GM21737 (cell line): ENCODE results near the gene KCTD18.
A peak's percentile ranks its signal among the peaks of the same experiment; 100 is the strongest.

Source experiments
- ATAC-seq: cut with Tn5 transposase; IDR thresholded peaks from one replicate; pipeline ENCODE4 v1.9.1; 2021; ENCODE audit warnings: mild to moderate bottlenecking, moderate library complexity; ENCODE audit not compliant: unreplicated experiment

Gene KCTD18

DNA sequence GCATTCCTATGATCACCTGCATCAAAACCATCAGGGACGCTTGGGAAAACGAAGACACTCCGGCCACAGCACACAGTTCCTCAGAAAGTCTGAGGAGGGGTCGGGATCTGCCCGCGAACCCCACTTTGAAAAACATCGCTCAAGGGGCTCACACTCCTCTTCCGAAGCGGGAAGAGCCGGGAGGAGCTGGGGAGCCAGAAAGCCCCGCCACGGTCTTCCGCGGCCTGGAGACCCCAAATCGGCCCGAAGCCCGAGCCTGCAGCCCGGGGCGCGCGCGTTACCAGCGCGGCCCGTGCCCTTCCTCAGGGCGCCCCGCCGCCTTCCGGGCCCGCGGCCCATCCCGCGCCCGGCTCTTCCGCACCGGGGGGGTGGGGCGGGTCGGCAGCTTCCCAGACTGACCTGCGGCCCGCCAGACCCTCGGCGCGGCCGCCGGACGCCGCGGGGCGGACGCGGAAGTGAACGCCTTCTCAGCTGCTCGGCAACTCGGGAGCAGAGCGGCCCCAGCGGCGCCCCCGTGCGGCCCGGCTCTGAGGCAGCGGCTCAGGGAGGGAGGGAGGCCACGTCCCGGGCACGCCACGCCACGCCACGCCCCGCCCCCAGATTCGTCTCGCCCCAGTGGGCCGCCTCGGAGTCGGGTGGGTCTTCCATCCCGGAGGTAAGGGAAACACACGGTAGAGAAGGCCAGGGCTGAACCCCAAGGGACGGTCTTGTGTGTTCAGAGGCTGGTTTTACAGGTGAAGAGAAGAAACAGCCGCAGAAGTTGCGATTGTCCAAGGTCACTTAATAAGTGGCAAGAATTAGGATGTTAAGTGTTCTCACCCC is at the start of gene KCTD18:
Gene KCTD18, minus strand, starts transcription at position 457 of the 822 bp plus-strand sequence. CDS start 3,052 bp downstream, outside the sequence.
- ATAC-seq = peak; percentile 99

DNA sequence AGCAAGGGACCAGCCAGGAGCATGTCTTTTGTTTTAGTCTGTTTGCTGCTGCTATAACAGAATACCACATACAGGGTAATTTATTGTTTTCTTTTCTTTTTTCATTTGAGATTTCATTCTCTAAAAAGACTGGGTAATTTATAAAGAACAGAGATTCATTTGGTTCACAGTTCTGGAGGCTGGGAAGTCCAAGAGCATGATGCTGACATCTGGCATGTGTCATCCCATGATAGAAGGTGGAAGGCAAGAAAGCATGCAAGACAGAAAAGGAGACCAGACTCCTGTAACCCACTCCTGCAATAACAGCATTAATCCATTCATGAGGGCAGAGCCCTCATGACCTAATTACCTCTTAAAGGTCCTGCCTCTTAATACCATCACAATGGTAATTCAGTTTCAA is 30.9 kb upstream of the KCTD18 start:
- no peak for ATAC-seq

DNA sequence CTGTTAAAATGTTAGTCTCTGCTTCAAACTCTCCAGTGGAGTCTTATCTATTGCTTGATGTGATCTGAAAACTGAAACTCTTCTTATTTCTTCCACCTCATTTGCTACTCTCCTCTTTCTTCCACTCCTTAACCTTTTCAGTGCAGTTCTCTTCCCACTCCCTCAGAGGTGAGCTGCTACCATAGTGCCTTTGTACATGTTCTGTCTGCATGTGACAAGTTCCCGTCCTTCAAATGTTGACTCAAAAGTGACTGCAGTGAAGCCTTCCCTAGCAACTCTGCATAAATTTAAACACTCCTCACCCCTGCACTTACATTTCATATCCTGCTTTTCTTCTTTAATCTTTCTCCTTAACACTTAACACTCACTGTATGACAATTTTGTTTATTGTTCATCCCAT is 28.3 kb upstream of the KCTD18 start:
- no peak for ATAC-seq

DNA sequence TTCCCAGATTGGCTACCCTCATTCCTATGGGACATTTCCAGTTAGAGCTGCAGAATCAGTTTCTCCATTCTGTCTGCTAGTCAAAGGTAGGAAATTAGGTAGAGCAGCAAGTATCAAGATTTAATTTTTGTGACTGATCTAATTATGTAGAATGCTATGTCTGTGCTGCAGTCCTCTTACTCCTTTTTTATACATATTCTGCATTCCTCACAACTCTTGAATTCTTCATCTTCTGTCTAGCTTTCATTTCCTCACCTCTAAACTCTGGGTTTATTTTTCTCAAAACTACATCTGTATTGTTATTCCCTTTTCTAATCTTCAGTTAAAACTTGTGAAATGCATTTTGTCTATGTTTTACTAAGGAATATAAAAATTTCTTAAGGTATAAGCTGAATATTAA is 24.7 kb upstream of the KCTD18 start:
- no peak for ATAC-seq

DNA sequence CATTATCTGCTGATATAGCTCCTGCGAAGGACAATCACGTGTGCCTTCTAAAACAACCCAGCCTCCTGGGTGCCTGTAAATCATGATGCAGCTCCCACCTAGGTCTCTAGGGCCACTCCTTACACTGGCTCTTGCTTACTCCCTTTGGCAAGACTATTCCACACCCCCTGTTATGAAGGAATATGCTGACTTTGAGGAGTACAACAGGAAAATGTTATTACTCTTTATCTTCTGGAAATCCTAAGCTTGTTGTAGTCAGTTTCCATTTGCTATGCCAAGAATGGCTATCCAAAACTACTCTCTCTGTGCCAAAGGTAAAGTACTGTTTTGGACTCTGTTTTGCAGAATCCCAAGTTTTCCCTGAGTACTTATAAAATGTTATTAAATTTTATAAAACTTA is 23.9 kb upstream of the KCTD18 start:
- no peak for ATAC-seq

DNA sequence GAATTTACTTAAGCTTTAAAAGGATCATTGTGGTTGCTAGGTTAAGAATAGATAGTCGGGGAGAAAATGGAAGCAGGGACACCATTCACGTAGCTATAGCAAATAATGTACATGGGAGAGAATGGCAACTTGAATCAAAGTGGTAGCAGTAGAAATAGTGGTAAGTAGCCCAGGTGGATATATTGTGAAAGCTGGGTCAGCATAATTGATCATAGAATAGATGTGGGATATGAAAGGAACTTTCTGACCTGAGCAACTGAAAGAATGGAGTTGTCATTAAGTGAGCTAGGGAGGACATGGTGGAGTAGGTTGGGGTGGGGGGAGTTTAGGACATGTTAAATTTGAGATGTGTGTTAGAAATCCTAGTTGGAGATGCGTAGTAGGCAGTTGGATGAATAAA is 18.4 kb upstream of the KCTD18 start:
- no peak for ATAC-seq

DNA sequence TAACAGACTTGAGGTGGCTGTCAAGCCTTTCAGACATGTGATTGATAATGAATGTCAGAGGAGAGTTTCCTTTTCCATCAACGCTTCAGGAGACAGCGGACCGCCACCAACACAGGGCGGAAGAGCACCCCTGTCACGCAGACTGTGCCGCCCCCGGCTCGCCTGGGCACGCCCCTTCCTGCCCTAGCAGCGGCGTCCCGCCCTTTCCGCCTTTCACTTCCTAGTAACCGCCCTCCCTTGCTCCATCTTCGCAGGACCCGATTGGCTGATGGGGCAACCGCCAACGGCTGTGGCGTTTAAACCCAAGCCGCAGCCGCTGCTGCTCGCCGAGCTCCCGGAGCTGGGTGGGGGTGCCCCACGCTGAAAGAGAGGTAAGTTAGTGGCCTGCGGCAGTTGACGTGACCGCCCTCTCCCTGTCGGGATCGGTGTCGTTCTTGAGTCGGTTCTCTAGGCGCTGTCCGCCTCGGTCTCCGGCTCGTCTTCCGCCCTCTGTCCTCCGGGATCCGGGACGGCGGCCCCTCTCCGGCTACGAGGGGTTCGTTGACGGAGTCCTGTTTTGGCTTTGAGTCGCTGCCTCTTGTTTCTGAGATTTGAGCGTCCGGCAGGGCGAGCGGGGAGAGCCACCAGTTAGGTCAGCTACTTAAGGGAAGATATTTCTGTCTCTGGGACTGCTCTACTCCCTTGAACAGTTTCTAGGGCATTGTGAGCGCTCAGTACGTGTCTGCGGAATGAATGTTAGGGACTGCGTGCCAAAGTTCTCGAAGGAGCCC is 16.2 kb upstream of the KCTD18 start, which contains the start of gene SGO2:
Gene SGO2, plus strand, starts transcription at position 326 of the 770 bp plus-strand sequence. CDS start 6,769 bp downstream, outside the sequence.
- ATAC-seq = peak; percentile 100

DNA sequence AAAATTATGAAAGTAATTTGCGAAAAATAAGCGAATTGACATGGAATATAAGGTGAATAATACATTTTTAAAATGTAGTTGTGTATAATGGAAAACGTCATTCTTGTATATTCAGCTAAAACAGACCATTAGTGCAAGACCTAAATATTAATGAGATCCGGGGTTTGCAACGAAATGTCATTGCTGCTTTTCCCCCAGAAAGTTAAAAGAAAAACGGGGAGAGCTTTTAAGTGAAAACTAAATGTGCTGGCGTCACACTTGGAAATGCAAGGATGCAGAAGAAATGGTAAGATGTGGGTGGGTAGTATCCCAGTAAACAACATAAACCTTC is 15.6 kb upstream of the KCTD18 start:
- ATAC-seq = no peak

DNA sequence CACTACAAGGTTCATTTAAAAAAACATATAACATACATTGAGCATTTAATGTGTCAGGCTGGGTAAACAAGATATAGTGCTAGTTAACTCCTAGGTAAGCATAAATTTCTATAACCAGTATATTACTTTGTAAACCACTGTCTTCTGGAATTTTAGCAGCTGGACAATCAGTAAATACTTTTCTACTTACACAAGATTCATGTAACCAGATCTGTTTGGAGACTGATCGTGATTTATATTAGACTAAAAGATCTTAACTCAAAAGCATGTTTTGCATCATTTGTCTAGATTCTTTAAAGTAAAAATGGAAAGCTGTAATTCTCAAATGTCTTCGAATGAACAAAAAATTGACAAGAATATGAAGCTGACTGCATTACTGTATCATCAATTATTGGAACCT is 15.2 kb upstream of the KCTD18 start:
- no peak for ATAC-seq

DNA sequence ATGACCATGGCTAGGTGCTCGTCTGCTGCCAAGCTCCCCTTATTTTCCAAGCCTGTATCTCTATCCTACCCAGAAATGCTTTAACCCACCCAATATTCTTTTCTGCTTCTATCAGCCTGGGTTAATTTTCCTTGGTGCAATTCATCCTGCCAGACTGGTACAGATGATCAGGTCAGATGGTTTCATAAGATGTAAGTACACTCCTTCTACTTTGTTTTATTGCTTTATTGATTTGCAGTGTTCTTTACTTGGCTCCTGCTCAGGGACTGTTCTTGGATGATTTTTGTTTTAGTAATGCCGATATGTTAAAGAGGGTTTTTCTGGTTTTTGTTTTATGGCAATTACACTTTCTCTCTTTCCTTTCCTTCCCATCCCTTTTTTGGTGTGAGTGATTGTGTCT is 13.7 kb upstream of the KCTD18 start:
- no peak for ATAC-seq

DNA sequence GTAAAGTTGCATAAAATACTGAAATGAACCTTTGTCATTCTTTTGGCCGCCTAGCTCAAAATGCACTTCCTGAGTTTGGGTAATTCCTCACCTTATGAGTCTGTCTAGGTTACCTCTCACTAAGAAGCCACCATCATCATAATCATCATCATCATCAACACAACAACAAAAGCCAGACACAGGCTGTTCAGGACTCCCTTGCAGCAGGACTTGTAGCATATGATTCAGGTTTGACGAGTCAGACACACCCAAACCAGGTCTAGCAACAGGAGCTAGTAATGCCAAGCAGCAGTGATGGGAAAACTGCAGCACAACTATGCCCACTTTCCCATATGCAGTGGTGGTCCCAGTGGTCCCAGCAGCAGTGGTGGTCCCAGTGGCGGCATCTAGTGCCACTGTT is 13.3 kb upstream of the KCTD18 start:
- ATAC-seq = no peak

DNA sequence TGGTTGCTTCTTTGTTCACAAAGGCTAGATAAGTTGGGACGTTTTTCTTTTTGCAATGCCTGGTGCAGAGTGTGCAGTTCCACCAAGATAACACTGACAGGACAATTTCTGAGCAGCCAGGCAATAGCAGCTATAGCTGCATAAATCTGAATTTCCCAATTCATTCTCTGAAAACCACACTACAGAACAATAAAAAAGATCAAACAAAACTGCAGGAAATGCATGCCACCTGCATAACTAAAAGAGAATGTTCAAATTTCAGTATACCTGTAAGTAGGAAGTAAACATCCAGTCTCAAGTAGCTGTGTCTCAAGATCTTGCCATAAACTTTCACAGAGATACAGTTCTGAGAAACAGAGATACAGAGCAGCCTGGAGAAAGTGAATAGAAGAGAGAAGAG is 5.3 kb upstream of the KCTD18 start:
- ATAC-seq = no peak

DNA sequence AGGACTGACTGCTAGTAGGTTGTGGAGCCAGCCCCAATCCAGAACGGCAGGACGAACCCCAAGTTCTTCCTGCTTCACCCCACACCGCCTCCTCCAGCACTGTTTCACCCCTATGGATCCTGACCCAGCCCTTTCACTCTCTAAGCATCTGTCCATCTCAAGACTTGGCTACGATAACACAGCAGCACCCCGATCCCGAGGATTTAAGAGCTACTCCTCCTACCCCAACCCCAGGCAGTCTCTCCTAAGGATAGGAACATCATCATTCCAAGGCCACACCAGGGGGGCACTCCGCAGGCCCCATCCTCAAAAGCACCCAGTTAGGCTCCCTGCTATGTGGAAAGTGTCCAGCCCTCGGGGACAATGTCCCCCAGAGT is 645 bp downstream of the KCTD18 start:
- ATAC-seq = no peak

DNA sequence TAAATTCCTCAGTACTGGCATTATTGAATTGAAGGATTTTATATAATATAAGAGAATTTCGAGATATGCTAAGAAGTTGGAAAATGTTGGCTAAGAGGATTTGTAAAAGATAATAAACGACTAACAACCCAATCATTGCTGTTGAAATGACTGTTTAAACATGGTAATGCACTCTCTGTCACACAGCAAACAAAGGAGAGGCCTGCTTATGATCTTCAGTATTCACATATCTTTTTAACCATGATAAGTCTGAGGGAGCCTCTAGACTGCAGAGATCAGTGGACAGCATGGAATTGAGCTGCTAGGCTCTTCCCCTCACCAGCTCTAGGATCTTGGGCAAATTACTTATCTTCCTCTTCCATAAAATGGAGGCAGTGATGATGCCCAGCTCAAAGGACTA is 2.7 kb downstream of the KCTD18 start:
- no peak for ATAC-seq

DNA sequence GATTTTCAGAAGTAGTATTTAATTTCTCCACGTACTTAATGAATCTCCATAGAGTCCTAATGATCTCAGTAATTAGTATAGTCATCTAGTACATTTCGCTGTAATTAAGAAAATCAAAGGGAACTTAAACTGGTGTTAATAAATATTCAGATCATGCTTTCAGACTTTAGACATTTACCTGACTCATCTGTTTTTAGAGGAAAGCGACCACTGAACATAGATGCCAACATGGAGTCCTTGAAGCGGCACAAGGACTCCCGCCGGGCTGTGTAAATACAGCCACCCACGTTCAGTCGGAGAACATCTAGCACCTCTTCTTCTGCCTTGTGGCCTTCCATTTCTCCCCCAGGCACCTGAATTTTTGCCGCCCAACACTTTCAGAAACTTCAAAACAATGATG is 3.2 kb downstream of the KCTD18 start:
- no peak for ATAC-seq

DNA sequence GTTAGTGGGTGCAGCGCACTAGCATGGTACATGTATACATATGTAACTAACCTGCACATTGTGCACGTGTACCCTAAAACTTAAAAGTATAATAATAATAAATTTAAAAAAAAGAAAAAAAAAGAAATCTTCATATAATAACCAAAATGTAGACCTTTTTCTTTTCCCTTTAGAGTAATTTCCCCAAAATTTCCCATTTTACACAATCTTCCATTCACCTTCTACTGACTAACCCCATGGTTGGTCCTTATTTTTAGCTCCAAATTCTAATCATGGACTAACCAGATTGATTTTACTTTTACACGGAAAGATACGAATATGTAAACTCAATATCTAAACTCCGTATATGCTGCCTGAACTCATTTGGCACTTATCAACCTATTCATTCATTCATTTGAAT is 7.7 kb downstream of the KCTD18 start:
- no peak for ATAC-seq

DNA sequence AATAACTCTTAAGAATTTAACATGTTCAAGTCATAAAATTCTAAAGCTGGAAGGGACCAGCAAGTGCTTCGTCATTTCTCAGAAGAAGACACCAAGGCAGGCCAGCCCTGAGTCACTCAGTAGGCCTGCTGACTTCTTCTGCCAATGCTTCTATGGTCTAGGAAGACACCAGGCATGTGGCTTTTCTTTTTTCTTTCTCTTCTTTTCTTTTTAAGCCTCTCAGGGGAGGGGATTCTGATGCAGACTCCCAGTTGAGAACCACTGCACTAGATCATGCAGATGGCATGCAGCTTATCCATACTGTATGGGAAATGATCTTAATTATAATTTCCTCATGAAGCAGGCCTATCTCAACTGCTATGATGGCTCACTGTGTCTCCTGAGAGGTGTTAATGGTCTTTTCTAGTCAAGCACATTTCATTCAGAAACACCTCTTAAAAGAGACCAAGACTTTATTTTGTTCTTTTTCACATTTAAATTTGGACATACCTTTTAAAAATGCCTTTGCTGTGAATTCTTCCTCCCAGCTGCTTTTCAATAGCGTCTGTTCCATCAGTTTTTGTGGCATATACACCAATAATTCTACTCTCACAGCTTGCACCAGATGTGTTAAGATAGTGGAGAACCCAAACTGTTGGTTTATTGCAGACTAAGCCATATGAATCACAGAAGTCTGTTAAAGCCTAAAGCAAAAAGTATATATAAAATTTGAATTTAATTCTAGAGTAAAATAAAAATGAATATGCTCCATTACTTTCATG is 11.3 kb downstream of the KCTD18 start:
- ATAC-seq = no peak

DNA sequence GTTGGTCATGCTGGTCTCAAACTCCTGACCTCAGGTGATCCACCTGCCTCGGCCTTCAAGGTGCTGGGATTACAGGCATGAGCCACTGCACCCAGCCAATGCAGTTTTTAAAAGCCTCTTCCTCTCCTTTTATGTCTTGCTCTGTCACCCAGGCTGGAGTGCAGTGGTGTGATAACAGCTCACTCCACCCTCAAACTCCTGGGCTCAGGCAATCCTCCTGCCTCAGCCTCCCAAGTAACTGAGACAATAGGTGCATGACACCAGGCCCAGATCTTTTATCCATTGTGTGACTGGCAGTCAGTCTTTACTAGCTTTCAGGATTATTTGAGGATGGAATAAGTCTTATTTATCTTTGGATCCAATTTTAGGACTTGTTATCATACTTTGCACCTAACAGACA is 13.2 kb downstream of the KCTD18 start:
- no peak for ATAC-seq

DNA sequence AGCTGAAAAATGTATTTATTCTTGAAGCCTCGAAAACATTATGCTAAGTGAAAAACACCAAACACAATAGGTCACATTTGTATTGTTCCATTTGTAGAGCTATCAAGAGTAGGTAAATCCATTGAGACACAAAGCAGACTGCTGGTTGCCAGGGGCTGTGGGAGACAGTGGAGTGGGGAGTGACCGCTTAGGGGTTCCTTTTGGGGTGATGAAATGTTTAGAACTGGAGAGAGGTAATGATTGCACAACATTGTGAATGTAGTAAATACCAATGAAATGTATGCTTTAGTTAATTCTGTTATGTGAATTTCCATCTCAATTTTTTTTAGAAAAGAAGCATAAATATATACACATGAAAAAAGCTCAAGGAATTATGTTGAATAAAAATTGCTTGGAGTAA is 15.8 kb downstream of the KCTD18 start:
- no peak for ATAC-seq

DNA sequence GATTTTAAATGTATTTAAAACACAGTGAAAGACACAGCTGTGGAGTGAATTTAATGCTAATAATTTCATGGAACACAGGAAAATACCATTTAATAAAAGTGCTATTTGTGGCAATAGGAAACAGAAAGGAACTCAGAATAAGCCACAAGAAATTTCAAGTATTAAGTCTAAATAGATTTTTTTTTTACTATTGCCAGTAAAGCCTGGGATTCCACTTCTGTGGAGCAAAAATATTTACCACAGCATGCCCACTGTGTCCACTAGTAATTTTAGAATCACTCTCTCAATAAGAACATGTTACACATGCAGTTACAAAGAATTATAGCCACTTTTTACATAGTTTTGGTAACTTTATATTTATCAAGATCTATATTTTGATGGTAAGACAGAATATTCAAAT is 17.2 kb downstream of the KCTD18 start:
- ATAC-seq = no peak

DNA sequence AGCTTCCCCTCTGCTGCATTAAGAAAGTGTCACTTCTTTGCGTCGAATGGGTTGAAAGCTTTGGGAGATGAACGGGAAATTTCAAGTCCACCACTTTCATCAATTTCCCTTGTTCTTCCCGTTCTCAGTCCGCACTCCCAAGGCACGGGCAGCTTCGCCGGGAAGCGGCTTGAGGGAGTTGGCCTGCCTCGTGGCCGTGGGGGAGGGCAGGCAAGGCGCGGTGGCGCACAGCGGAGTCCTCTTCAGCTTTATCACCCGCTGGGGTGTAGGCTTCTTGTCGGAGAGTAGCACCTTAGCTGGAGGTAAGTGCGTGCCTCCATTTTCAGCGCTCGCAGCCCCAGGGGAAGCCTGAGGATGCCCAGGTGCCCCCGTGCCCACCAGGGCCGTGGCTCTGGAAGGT is 19.9 kb downstream of the KCTD18 start:
- no peak for ATAC-seq

DNA sequence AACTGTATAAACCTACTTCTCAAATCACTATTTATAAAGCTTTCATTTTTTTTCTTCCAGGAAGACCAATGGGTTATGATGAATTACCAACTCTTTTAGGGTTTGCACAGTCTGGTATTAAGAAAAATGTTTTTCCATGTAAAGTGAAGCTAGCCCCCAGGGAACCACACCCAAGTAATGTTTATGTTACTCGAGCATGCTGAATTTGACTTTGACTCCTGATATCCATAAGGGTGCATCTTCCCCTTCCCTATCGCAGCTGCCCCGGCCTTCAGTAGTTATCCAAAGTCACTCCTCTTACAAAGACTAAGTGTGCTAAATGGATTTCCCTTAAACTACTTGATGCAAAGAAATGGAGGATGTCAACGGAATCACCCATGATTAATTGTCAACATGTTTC is 21.7 kb downstream of the KCTD18 start:
- no peak for ATAC-seq
